GM10266 (cell line): ENCODE data around the gene LRRC8D.

Source experiments
- DNase-seq: peaks from one replicate; pipeline ENCODE4 v3.0.0; 2012; ENCODE audit errors: extremely low spot score
- TF ChIP-seq, protein P1 (sequence below): IDR thresholded peaks from 2 replicates; pipeline ENCODE4 v1.5.1; 2012; ENCODE audit warnings: mild to moderate bottlenecking, low read depth; ENCODE audit not compliant: control insufficient read depth, insufficient read depth; ENCODE audit errors: missing control alignments

LRRC8D gene

DNA sequence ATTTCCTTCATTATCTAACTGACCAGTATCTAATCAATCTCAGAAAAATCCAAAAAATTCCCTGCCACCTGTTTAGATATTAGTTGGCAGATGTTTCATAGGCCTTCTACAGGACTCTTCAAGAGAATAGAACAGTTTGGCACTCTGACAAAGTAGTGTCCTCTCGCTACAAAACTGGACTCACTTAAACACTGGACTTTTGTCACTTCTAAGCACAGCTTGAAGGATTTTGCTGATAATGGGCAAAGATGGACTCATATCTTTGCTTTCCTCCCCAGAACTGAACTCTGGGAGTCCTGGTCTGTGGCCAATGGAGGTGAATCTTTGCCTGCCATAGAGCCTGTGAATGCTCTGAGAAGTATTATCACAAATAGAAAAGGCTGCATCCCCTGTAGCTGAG lies 115.9 kb downstream of the LRRC8D start:
- TF ChIP-seq, protein P1, sequence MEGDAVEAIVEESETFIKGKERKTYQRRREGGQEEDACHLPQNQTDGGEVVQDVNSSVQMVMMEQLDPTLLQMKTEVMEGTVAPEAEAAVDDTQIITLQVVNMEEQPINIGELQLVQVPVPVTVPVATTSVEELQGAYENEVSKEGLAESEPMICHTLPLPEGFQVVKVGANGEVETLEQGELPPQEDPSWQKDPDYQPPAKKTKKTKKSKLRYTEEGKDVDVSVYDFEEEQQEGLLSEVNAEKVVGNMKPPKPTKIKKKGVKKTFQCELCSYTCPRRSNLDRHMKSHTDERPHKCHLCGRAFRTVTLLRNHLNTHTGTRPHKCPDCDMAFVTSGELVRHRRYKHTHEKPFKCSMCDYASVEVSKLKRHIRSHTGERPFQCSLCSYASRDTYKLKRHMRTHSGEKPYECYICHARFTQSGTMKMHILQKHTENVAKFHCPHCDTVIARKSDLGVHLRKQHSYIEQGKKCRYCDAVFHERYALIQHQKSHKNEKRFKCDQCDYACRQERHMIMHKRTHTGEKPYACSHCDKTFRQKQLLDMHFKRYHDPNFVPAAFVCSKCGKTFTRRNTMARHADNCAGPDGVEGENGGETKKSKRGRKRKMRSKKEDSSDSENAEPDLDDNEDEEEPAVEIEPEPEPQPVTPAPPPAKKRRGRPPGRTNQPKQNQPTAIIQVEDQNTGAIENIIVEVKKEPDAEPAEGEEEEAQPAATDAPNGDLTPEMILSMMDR, result no peak

DNA sequence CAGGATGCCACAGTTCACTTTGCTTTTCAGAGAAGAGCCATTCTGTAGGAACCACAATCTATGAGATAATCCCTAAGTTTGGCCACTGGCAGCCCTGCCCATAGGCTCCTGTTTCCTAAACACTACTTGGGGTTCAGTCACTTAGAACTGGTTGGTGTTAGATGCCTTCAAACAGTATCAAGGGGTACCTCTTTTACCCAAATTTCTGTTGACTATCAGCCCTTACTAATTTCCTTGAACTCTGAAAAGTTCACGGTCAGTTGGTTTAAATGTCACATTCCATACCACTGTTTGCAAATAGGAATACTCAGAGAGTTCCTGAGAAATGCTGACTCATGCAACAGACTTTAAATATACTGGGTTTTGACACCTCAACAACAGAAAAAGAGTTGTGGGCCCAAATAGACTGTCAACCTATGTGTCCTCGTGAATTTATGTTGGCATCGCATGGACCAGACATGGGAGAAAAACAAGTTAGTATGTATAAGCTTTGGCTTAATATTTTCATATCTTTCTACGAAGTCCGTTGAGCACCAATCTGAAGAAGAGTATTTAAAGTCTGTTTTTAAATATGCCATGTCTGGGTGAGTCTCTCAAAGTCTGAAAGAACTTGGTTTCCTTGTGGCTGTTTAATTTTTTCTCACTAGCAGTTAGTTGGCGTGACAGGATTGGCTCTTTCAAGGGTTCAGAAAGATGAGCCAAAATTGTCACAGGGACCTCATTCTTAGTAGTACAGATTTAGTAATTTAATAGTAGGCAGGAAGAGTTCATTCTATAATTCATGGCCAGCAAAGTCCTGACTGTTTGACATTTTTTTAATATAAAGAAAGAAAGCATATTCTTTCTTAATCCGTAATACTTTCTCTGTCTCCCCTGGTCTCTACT lies 117.6 kb downstream of the LRRC8D start:
- no peak for DNase-seq

More for the DNA sequence above, 115.9 kb downstream of the LRRC8D start:
- DNase-seq, result no peak

DNA sequence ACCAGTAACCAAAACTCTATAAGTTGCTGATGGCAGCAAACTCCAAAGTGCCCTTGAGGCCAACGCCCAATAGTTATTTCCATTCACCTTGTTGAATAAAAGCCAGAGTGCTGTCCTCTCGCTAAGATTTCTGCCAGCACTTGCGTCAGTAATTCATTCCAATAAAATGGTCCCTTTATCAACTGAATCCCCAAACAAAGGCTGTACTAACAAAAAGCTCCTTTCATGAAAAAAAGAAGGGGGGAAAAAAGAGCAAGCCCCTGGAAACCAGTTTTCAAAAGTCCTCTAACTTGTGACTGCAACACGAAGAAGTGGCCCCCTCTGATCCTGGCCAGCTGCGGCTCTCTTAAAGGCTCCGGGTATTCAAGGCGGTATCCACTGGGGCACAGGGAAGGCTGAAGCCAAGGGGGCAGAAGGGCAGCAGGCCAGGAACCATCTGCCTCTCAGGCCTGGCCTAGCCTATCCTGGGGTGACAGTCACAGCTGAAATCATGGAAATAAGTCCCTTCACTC lies 118.3 kb downstream of the LRRC8D start:
- no peak for DNase-seq
- TF ChIP-seq, protein P1, result no peak

More for the DNA sequence above, 117.6 kb downstream of the LRRC8D start:
- TF ChIP-seq, protein P1, result no peak

DNA sequence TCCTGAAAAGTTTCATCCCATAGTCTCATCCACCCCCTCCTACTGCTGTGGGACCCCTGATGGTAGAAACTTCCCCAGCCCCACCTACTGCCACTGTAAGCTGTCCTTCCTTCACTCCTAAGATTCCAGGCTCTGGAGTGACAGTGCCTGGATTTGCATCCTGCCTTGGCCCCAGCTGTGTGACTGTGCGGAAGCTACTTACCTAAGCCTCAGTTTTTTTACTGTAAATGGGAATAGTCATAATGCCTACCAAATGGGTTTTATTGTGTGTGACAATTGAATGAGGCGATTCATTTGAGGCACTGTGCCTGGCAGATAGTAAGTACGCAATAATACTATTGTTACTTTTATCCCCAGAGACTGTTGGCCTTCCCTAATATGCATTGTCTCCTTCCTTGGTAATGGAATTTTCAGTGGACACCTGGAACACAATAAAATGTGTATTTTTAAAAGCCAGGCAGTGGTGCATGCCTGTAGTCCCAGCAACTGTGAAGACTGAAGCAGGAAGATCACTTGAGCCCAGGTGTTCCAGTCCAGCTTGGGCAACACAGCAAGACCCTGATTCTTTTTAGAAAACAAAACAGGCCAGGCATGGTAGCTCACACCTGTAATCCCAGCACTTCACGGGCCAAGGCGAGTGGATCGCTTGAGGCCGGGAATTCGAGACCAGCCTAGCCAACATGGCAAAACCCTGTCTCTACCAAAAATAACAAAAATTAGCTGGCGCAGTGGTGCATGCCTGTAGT lies 119.0 kb downstream of the LRRC8D start:
- DNase-seq, result no peak
- TF ChIP-seq, protein P1, result no peak

DNA sequence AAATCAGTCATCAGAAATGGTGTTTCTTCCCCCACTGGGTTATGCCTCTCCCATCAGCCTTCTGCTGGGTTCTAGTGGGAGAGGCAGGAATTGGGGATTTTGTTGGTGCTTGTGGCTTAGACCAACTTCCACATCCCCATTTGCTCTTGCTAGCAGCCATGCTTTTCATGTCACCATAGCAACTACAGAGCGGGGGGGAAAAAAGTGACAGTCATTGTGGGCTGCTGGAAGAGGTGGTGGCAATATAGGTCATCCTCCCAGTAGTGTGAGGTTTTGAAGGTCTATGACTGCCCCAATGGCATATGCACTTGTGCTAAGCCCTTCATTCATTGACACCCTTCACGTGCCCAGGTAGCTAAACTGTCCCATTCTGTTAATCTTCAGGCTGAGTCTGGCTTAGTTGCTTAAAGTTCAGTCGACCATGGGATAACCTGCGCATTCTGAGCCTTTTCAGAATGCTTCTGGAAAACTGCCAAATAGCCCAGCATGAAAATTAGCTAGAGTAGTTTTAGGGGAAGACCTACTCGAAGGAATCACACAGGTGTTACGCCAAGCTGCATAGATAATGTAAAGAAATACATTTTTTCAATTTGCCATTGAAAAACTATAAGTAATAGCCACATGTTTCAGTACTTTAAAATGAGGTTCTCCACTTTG lies 120.4 kb downstream of the LRRC8D start:
- TF ChIP-seq, protein P1, result no peak
- DNase-seq, result no peak

DNA sequence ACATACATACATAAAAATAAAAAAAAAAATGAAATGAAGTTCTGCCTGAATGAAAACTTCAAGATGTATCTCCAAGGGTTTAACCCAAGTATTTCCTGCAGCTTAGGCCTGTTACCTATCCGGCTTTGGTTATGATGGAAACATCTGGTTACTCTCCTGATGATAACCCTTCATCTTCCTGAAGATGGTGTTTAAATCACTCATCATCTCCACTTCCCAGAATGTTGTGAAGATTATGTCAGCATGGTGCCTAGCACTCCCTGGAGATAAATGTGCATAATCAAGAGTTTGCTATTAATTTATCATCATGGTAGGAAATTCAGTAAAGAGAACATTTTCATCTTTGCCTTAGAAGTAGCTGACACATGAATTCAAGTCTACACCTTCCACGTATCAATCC lies 121.2 kb downstream of the LRRC8D start:
- TF ChIP-seq, protein P1, result no peak

More for the DNA sequence above, 121.2 kb downstream of the LRRC8D start:
- DNase-seq, result no peak
